GM23338 (cell line): ENCODE measurements around the gene BCL2L13. TPM values are rescaled to one million over a fixed set of nuclear protein-coding genes. Genes with fewer than 3 reads are reported as not detected.

Experiments used
- ATAC-seq: fragments of 200-7000 bp; cut with Tn5 transposase; 3 replicates; pipeline ENCODE4 v1.9.1; 2020
- DNase-seq: peaks from one replicate; pipeline ENCODE4 v3.0.0-alpha.2; 2015; ENCODE audit warnings: low spot score
- H2AFZ ChIP-seq: fragments of 200-600 bp; sonication (generic); 2 replicates; pipeline ENCODE4 v1.8.0; 2016; ENCODE audit warnings: antibody characterized with exemption, mild to moderate bottlenecking, moderate library complexity
- H3F3A ChIP-seq: fragments of 200-600 bp; sonication (generic); replicated peaks from 2 replicates; pipeline ENCODE4 v1.8.0; 2017; ENCODE audit warnings: antibody characterized with exemption, mixed run types, low read depth
- H3K27ac ChIP-seq: fragments of 200-600 bp; sonication (generic); 2 replicates; pipeline ENCODE4 v1.6.1; 2016; ENCODE audit warnings: low read depth
- H3K27me3 ChIP-seq: fragments of 200-600 bp; sonication (generic); 2 replicates; pipeline ENCODE4 v1.8.0; 2016; ENCODE audit warnings: mild to moderate bottlenecking, mixed run types, moderate library complexity; ENCODE audit not compliant: insufficient read depth
- H3K36me3 ChIP-seq: fragments of 200-600 bp; sonication (generic); 2 replicates; pipeline ENCODE4 v1.8.0; 2016; ENCODE audit warnings: mild to moderate bottlenecking; ENCODE audit not compliant: insufficient read depth
- H3K4me1 ChIP-seq: fragments of 200-600 bp; sonication (generic); 2 replicates; pipeline ENCODE4 v1.8.0; 2016; ENCODE audit warnings: mild to moderate bottlenecking, moderate library complexity; ENCODE audit not compliant: insufficient read depth
- H3K4me2 ChIP-seq: fragments of 200-600 bp; sonication (generic); 2 replicates; pipeline ENCODE4 v1.7.1; 2017; ENCODE audit warnings: mixed run types
- H3K4me3 ChIP-seq: fragments of 200-600 bp; sonication (generic); 2 replicates; pipeline ENCODE4 v1.6.1; 2016; ENCODE audit warnings: mixed run types
- H3K79me2 ChIP-seq: fragments of 200-600 bp; sonication (generic); replicated peaks from 2 replicates; pipeline ENCODE4 v1.8.0; 2017; ENCODE audit warnings: mild to moderate bottlenecking; ENCODE audit not compliant: insufficient read depth
- H3K9me2 ChIP-seq: fragments of 200-600 bp; sonication (generic); 2 replicates; pipeline ENCODE4 v1.8.0; 2017; ENCODE audit not compliant: insufficient read depth
- H4K20me1 ChIP-seq: fragments of 200-600 bp; sonication (generic); replicated peaks from 2 replicates; pipeline ENCODE4 v1.8.0; 2017; ENCODE audit warnings: mild to moderate bottlenecking; ENCODE audit not compliant: insufficient read depth
- H3K27ac Mint-ChIP-seq: 2 replicates; pipeline ENCODE4 v1.8.0; 2020; ENCODE audit warnings: inconsistent platforms, mild to moderate bottlenecking, moderate library complexity, mixed read lengths
- H3K27me3 Mint-ChIP-seq: 3 replicates; pipeline ENCODE4 v1.8.0; 2022; ENCODE audit warnings: low read depth, mild to moderate bottlenecking, moderate library complexity, mixed read lengths, inconsistent platforms; ENCODE audit not compliant: insufficient read depth, poor library complexity
- H3K36me3 Mint-ChIP-seq: 3 replicates; pipeline ENCODE4 v1.8.0; 2021; ENCODE audit warnings: low read depth, mild to moderate bottlenecking, inconsistent platforms, moderate library complexity, mixed read lengths
- H3K4me1 Mint-ChIP-seq: 3 replicates; pipeline ENCODE4 v1.8.0; 2020; ENCODE audit warnings: mild to moderate bottlenecking, inconsistent platforms, mixed read lengths
- H3K4me3 Mint-ChIP-seq: 3 replicates; pipeline ENCODE4 v1.8.0; 2021; ENCODE audit warnings: moderate library complexity, mild to moderate bottlenecking, inconsistent platforms, mixed read lengths
- H3K9me3 Mint-ChIP-seq: 3 replicates; pipeline ENCODE4 v1.8.0; 2020; ENCODE audit warnings: moderate library complexity, mild to moderate bottlenecking, inconsistent platforms, mixed read lengths
- EZH2phosphoT487 ChIP-seq: fragments of 200-600 bp; sonication (generic); IDR thresholded peaks from one replicate; pipeline ENCODE4 v1.8.1; 2018; ENCODE audit warnings: antibody characterized with exemption; ENCODE audit not compliant: unreplicated experiment
- JUNB ChIP-seq: IDR thresholded peaks from one replicate; pipeline ENCODE4 v1.6.1; 2016; ENCODE audit warnings: antibody characterized with exemption; ENCODE audit not compliant: unreplicated experiment
- NANOG ChIP-seq: IDR thresholded peaks from 2 replicates; pipeline ENCODE4 v1.6.1; 2016; ENCODE audit warnings: antibody characterized with exemption, borderline replicate concordance
- POLR2AphosphoS5 ChIP-seq: IDR thresholded peaks from 2 replicates; pipeline ENCODE4 v1.6.1; 2016; ENCODE audit warnings: antibody characterized with exemption, low read depth
- ZNF114 ChIP-seq: fragments of 250-450 bp; sonication (Bioruptor Pico); IDR thresholded peaks from 2 replicates; pipeline ENCODE4 v1.5.0; 2020; ENCODE audit warnings: mild to moderate bottlenecking, moderate library complexity
- ZNF331 ChIP-seq: fragments of 250-450 bp; sonication (Bioruptor Pico); IDR thresholded peaks from 2 replicates; pipeline ENCODE4 v1.5.0; 2020; ENCODE audit warnings: low read depth, mild to moderate bottlenecking, moderate library complexity
- ZNF462 ChIP-seq: fragments of 250-450 bp; sonication (Bioruptor Pico); IDR thresholded peaks from 2 replicates; pipeline ENCODE4 v1.5.0; 2020; ENCODE audit warnings: mild to moderate bottlenecking, moderate library complexity
- polyA plus RNA-seq: library from polyadenylated mRNA; unstranded; fragments of >200 nt; fragmentation: Nextera tagmentation; extraction: Ambion mirVana; gene quantifications from 2 replicates; pipeline ENCODE4 v1.2.1, GENCODE V29; 2016
- total RNA-seq: library from RNA; depleted of rRNA; stranded (reverse); fragments of >200 nt; shearing (Covaris generic); gene quantifications from 2 replicates; pipeline ENCODE4 v1.2.3, GENCODE V29; 2014
- TF ChIP-seq, protein P1 (sequence below): IDR thresholded peaks from one replicate; pipeline ENCODE4 v1.6.1; 2018; ENCODE audit warnings: antibody characterized with exemption; ENCODE audit not compliant: unreplicated experiment

BCL2L13 gene
- total and polyA plus RNA-seq, 2 experiments from 2014 or later = 22.4 to 32.3 TPM

DNA sequence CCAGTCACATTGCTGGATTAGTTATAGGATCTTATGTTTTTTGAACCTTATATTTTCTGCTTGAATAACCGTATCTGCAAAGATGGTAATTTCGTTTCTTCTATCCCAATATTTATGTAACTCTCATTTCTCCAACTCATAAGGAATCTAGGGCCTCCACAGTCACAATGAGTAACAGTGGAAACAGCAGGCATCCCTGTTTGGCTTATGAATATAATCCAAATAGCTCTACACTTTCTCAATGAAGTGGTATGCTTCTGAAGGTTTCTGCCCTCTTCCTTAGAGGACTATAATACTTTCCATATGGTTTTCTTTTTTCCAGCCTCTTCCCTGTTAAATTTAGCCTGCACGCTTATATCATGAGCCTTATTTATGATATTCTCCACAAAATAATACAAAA lies 26.5 kb upstream of the BCL2L13 start:
- H3K4me1 ChIP-seq = no peaks in the 10 kb centered on the region
- no peak overlapping the region for H3K4me3 Mint-ChIP-seq
- no peak overlapping the region for H2AFZ ChIP-seq
- TF ChIP-seq EZH2phosphoT487 = no peak
- no peak for TF ChIP-seq NANOG
- no peak for TF ChIP-seq JUNB
- TF ChIP-seq POLR2AphosphoS5 = no peak
- no peaks in the 10 kb centered on the region for H3K27me3 ChIP-seq
- no peaks in the 10 kb centered on the region for H3K9me3 Mint-ChIP-seq
- H3K4me1 Mint-ChIP-seq = no peaks in the 10 kb centered on the region
- no peak for ATAC-seq
- DNase-seq = no peak
- peaks cover 31% of the 10 kb centered on the region; the same call in 2 of the 3 replicates for H3K36me3 Mint-ChIP-seq
- H3K36me3 ChIP-seq = peaks cover 32% of the 10 kb centered on the region
- H3K27ac ChIP-seq = no peak overlapping the region
- no peak overlapping the region for H3K4me2 ChIP-seq
- H3K79me2 ChIP-seq = peaks cover 16% of the 10 kb centered on the region; the same call in 1 of the 2 replicates
- H4K20me1 ChIP-seq = peaks cover 21% of the 10 kb centered on the region
- no peaks in the 10 kb centered on the region; the same call in 1 of the 2 replicates for H3F3A ChIP-seq
- H3K9me2 ChIP-seq = no peaks in the 10 kb centered on the region
- no peaks in the 10 kb centered on the region for H3K27me3 Mint-ChIP-seq
- H3K27ac Mint-ChIP-seq = no peak overlapping the region
- H3K4me3 ChIP-seq = no peak overlapping the region

DNA sequence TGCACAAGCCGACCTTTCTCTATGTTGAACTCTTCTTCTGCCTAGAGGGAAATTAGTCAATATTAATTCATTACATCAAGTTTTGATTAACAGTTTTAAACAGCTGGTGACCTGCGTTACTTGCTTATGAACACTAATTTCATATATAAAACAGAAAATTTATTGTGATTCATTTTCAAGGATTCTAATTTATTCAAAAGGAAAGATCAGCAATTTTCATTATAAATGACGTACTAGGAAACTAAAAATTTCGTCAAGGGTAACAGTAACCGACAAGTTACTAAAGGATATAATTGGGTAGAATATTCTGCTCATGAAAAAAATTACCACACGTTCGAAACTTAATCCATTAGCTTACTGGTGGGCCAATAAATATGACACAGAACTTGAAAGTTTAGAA lies 25.3 kb upstream of the BCL2L13 start:
- Mint-ChIP-seq H3K4me3 (no peak overlapping the region), H3K36me3 (peaks cover 40% of the 10 kb centered on the region; the same call in 2 of the 3 replicates), H3K9me3 (no peaks in the 10 kb centered on the region), H3K27me3 (no peaks in the 10 kb centered on the region), H3K4me1 (no peaks in the 10 kb centered on the region), H3K27ac (no peak overlapping the region)
- DNase-seq (no peak), ATAC-seq (no peak)
- no peaks in the 10 kb centered on the region for H3K9me2 ChIP-seq
- no peaks in the 10 kb centered on the region; the same call in 1 of the 2 replicates for H3F3A ChIP-seq
- no peak overlapping the region for H3K27ac ChIP-seq
- H2AFZ ChIP-seq = no peak overlapping the region
- no peak overlapping the region for H3K4me2 ChIP-seq
- H3K27me3 ChIP-seq = no peaks in the 10 kb centered on the region
- peaks cover 13% of the 10 kb centered on the region for H4K20me1 ChIP-seq
- H3K79me2 ChIP-seq = peaks cover 7% of the 10 kb centered on the region; the same call in 1 of the 2 replicates
- peaks cover 42% of the 10 kb centered on the region for H3K36me3 ChIP-seq
- H3K4me3 ChIP-seq = no peak overlapping the region
- TF ChIP-seq ZNF114 (no peak), ZNF331 (no peak), ZNF462 (no peak)
- TF ChIP-seq, protein P1, sequence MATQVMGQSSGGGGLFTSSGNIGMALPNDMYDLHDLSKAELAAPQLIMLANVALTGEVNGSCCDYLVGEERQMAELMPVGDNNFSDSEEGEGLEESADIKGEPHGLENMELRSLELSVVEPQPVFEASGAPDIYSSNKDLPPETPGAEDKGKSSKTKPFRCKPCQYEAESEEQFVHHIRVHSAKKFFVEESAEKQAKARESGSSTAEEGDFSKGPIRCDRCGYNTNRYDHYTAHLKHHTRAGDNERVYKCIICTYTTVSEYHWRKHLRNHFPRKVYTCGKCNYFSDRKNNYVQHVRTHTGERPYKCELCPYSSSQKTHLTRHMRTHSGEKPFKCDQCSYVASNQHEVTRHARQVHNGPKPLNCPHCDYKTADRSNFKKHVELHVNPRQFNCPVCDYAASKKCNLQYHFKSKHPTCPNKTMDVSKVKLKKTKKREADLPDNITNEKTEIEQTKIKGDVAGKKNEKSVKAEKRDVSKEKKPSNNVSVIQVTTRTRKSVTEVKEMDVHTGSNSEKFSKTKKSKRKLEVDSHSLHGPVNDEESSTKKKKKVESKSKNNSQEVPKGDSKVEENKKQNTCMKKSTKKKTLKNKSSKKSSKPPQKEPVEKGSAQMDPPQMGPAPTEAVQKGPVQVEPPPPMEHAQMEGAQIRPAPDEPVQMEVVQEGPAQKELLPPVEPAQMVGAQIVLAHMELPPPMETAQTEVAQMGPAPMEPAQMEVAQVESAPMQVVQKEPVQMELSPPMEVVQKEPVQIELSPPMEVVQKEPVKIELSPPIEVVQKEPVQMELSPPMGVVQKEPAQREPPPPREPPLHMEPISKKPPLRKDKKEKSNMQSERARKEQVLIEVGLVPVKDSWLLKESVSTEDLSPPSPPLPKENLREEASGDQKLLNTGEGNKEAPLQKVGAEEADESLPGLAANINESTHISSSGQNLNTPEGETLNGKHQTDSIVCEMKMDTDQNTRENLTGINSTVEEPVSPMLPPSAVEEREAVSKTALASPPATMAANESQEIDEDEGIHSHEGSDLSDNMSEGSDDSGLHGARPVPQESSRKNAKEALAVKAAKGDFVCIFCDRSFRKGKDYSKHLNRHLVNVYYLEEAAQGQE = no peak
- no peaks in the 10 kb centered on the region for H3K4me1 ChIP-seq
